Loucy (cell line): ENCODE results near the gene CRTC1.

Experiments used
- H2AFZ ChIP-seq: fragments of 200-600 bp; sonication (generic); 2 replicates; pipeline ENCODE4 v1.6.0; 2016; ENCODE audit warnings: antibody characterized with exemption, mild to moderate bottlenecking, low read length, moderate library complexity
- H3F3A ChIP-seq: fragments of 200-600 bp; 2 replicates; pipeline ENCODE4 v1.6.0; 2016; ENCODE audit warnings: antibody characterized with exemption, low read depth, mild to moderate bottlenecking
- H3K27me3 ChIP-seq: fragments of 200-600 bp; sonication (generic); 2 replicates; pipeline ENCODE4 v1.6.1; 2014; ENCODE audit warnings: low read length, mild to moderate bottlenecking; ENCODE audit not compliant: insufficient read depth, poor library complexity, severe bottlenecking
- H3K36me3 ChIP-seq: fragments of 200-600 bp; sonication (generic); 2 replicates; pipeline ENCODE4 v1.6.1; 2016; ENCODE audit warnings: low read length; ENCODE audit not compliant: insufficient read depth
- H3K4me1 ChIP-seq: fragments of 200-600 bp; sonication (generic); 2 replicates; pipeline ENCODE4 v1.5.1; 2014; ENCODE audit warnings: low read length, mild to moderate bottlenecking; ENCODE audit not compliant: insufficient read depth, poor library complexity, severe bottlenecking
- H3K4me2 ChIP-seq: fragments of 200-600 bp; sonication (generic); 2 replicates; pipeline ENCODE4 v1.6.0; 2014; ENCODE audit warnings: antibody characterized with exemption, low read length, low read depth, mild to moderate bottlenecking; ENCODE audit not compliant: poor library complexity, severe bottlenecking
- H3K4me3 ChIP-seq: fragments of 200-600 bp; sonication (generic); 2 replicates; pipeline ENCODE4 v1.5.1; 2014; ENCODE audit warnings: low read length, mild to moderate bottlenecking, mixed read lengths; ENCODE audit not compliant: poor library complexity, severe bottlenecking
- H3K79me2 ChIP-seq: fragments of 200-600 bp; sonication (generic); 2 replicates; pipeline ENCODE4 v1.6.1; 2014; ENCODE audit warnings: low read length; ENCODE audit not compliant: insufficient read depth
- H3K9ac ChIP-seq: fragments of 200-600 bp; sonication (generic); 2 replicates; pipeline ENCODE4 v1.6.0; 2014; ENCODE audit warnings: mild to moderate bottlenecking, low read depth, low read length, moderate library complexity; ENCODE audit not compliant: poor library complexity, severe bottlenecking
- H3K9me2 ChIP-seq: fragments of 200-600 bp; sonication (generic); replicated peaks from 2 replicates; pipeline ENCODE4 v1.6.1; 2016; ENCODE audit warnings: low read depth, low read length, mixed read lengths
- H3K9me3 ChIP-seq: fragments of 200-600 bp; sonication (generic); 2 replicates; pipeline ENCODE4 v1.6.1; 2014; ENCODE audit warnings: mild to moderate bottlenecking, antibody characterized with exemption, low read length, low read depth; ENCODE audit not compliant: insufficient read depth
- H4K20me1 ChIP-seq: fragments of 200-600 bp; sonication (generic); 2 replicates; pipeline ENCODE4 v1.6.0; 2014; ENCODE audit warnings: antibody characterized with exemption, low read length, mild to moderate bottlenecking; ENCODE audit not compliant: insufficient read depth, poor library complexity, severe bottlenecking
- EZH2phosphoT487 ChIP-seq: fragments of 200-600 bp; IDR thresholded peaks from 2 replicates; pipeline ENCODE4 v1.6.1; 2018; ENCODE audit warnings: antibody characterized with exemption, mild to moderate bottlenecking, moderate library complexity, borderline replicate concordance
- TF ChIP-seq, protein P1 (sequence below): fragments of 200-600 bp; sonication (generic); conservative IDR thresholded peaks from 2 replicates; pipeline ENCODE4 v1.5.1; 2014; ENCODE audit warnings: mild to moderate bottlenecking, antibody characterized with exemption, low read length

Gene CRTC1

DNA sequence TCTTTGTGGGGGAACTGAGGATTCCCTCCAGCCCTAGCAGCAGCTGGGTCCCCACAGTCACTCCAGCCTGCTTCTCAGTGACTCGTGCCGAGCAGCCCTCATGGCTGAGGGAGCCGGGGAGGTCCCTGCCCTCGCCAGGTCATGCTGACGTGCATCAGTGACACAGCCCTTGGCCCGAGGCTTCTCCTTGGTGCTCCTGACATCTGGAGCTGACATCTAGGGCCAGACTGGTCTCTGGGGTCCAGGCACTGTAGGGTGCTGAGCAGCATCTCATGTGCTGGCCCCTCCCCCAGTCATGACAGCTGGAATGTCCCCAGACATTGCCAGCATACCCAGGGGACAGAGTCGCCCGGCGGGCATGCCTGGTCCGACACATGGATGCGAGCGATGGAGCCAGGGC lies 93.3 kb downstream of the CRTC1 start:
- Histone ChIP-seq H3F3A (no peaks in the 10 kb centered on the region), H3K79me2 (no peaks in the 10 kb centered on the region), H3K9me3 (no peaks in the 10 kb centered on the region), H2AFZ (no peak overlapping the region), H3K4me3 (no peak overlapping the region), H3K27me3 (no peaks in the 10 kb centered on the region), H3K9ac (no peak overlapping the region), H3K4me1 (no peaks in the 10 kb centered on the region), H3K36me3 (no peaks in the 10 kb centered on the region), H4K20me1 (no peaks in the 10 kb centered on the region), H3K4me2 (no peak overlapping the region), H3K9me2 (no peaks in the 10 kb centered on the region)
- TF ChIP-seq EZH2phosphoT487 = no peak
- TF ChIP-seq, protein P1, sequence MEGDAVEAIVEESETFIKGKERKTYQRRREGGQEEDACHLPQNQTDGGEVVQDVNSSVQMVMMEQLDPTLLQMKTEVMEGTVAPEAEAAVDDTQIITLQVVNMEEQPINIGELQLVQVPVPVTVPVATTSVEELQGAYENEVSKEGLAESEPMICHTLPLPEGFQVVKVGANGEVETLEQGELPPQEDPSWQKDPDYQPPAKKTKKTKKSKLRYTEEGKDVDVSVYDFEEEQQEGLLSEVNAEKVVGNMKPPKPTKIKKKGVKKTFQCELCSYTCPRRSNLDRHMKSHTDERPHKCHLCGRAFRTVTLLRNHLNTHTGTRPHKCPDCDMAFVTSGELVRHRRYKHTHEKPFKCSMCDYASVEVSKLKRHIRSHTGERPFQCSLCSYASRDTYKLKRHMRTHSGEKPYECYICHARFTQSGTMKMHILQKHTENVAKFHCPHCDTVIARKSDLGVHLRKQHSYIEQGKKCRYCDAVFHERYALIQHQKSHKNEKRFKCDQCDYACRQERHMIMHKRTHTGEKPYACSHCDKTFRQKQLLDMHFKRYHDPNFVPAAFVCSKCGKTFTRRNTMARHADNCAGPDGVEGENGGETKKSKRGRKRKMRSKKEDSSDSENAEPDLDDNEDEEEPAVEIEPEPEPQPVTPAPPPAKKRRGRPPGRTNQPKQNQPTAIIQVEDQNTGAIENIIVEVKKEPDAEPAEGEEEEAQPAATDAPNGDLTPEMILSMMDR = no peak

DNA sequence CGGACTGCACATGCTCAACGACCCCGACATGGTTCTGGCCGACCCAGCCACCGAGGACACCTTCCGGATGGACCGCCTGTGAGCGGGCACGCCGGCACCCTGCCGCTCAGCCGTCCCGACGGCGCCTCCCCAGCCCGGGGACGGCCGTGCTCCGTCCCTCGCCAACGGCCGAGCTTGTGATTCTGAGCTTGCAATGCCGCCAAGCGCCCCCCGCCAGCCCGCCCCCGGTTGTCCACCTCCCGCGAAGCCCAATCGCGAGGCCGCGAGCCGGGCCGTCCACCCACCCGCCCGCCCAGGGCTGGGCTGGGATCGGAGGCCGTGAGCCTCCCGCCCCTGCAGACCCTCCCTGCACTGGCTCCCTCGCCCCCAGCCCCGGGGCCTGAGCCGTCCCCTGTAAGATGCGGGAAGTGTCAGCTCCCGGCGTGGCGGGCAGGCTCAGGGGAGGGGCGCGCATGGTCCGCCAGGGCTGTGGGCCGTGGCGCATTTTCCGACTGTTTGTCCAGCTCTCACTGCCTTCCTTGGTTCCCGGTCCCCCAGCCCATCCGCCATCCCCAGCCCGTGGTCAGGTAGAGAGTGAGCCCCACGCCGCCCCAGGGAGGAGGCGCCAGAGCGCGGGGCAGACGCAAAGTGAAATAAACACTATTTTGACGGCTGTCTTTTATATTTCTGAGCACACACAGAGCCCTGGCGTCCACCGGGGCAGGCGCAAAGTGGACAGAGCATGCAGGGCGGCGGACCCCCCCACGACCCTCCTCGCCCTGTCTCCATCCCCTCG lies 94.0 kb downstream of the CRTC1 start:
- Histone ChIP-seq H3K27me3 (no peaks in the 10 kb centered on the region), H3K9me2 (no peaks in the 10 kb centered on the region)
- TF ChIP-seq, protein P1 = no peak
- TF ChIP-seq EZH2phosphoT487 = no peak

DNA sequence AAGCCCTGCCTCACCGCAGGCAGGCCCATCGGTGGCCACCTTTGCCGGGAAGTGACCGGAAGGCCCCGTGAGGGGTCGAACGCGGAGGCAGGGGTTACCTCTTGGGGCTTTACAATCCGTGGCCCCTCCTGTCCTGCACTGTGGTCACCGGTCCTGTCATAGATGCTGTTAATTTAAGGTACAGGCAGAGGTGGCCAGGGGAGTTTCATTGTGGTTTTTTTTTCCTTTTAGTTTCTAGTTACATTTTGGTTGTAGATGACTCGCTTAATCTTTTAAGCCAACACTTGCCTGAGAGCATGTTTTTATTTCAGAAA lies 94.6 kb downstream of the CRTC1 start:
- no peaks in the 10 kb centered on the region for H3K9me2 ChIP-seq
- no peaks in the 10 kb centered on the region for H3F3A ChIP-seq
- H3K9ac ChIP-seq = no peak overlapping the region
- H3K4me3 ChIP-seq = no peak overlapping the region
- no peaks in the 10 kb centered on the region for H3K36me3 ChIP-seq
- H4K20me1 ChIP-seq = no peaks in the 10 kb centered on the region
- H3K27me3 ChIP-seq = no peaks in the 10 kb centered on the region
- TF ChIP-seq, protein P1 = no peak
- no peak for TF ChIP-seq EZH2phosphoT487
- H3K4me1 ChIP-seq = no peaks in the 10 kb centered on the region
- H3K79me2 ChIP-seq = no peaks in the 10 kb centered on the region
- no peak overlapping the region for H2AFZ ChIP-seq
- no peak overlapping the region for H3K4me2 ChIP-seq
- no peaks in the 10 kb centered on the region for H3K9me3 ChIP-seq

More for the DNA sequence above, 94.0 kb downstream of the CRTC1 start:
- Histone ChIP-seq H3K4me2 (no peak overlapping the region), H3K36me3 (no peaks in the 10 kb centered on the region), H3K4me3 (no peak overlapping the region), H3F3A (no peaks in the 10 kb centered on the region), H3K79me2 (no peaks in the 10 kb centered on the region), H4K20me1 (no peaks in the 10 kb centered on the region), H3K9ac (no peak overlapping the region), H3K9me3 (no peaks in the 10 kb centered on the region), H3K4me1 (no peaks in the 10 kb centered on the region), H2AFZ (no peak overlapping the region)
